Hepatocyte (in vitro differentiated cells): ENCODE measurements around the gene HLF. TPM values are rescaled to one million over a fixed set of nuclear protein-coding genes. Genes with fewer than 3 reads are reported as not detected.

Source experiments
- DNase-seq: peaks from one replicate; pipeline ENCODE4 v3.0.0-alpha.2; 2016; ENCODE audit warnings: low spot score
- H2AFZ ChIP-seq: fragments of 200-600 bp; sonication (generic); 2 replicates; pipeline ENCODE4 v1.6.0; 2016; ENCODE audit warnings: antibody characterized with exemption, mild to moderate bottlenecking
- H3K27ac ChIP-seq: fragments of 200-600 bp; sonication (generic); 2 replicates; pipeline ENCODE4 v1.5.1; 2016; ENCODE audit warnings: mild to moderate bottlenecking
- H3K27me3 ChIP-seq: fragments of 200-600 bp; sonication (generic); 2 replicates; pipeline ENCODE4 v1.6.1; 2016
- H3K36me3 ChIP-seq: fragments of 200-600 bp; sonication (generic); replicated peaks from 2 replicates; pipeline ENCODE4 v1.5.1; 2016; ENCODE audit warnings: low read depth; ENCODE audit not compliant: insufficient read depth
- H3K4me1 ChIP-seq: fragments of 200-600 bp; sonication (generic); 2 replicates; pipeline ENCODE4 v1.5.1; 2016; ENCODE audit warnings: mild to moderate bottlenecking, moderate library complexity; ENCODE audit not compliant: insufficient read depth
- H3K4me2 ChIP-seq: fragments of 200-600 bp; sonication (generic); 2 replicates; pipeline ENCODE4 v1.6.0; 2016
- H3K4me3 ChIP-seq: fragments of 200-600 bp; sonication (generic); 2 replicates; pipeline ENCODE4 v1.5.1; 2016; ENCODE audit warnings: mild to moderate bottlenecking
- H3K79me2 ChIP-seq: fragments of 200-600 bp; sonication (generic); 2 replicates; pipeline ENCODE4 v1.6.0; 2017; ENCODE audit warnings: mild to moderate bottlenecking
- H3K9me2 ChIP-seq: fragments of 200-600 bp; sonication (generic); replicated peaks from 2 replicates; pipeline ENCODE4 v1.6.0; 2017; ENCODE audit warnings: mild to moderate bottlenecking; ENCODE audit not compliant: insufficient read depth
- H3K9me3 ChIP-seq: fragments of 200-600 bp; sonication (generic); 2 replicates; pipeline ENCODE4 v1.5.1; 2016; ENCODE audit warnings: low read depth, mild to moderate bottlenecking
- H4K20me1 ChIP-seq: fragments of 200-600 bp; sonication (generic); 2 replicates; pipeline ENCODE4 v1.6.0; 2016; ENCODE audit warnings: mild to moderate bottlenecking; ENCODE audit not compliant: insufficient read depth, poor library complexity, severe bottlenecking
- CTCF ChIP-seq: fragments of 200-600 bp; sonication (generic); IDR thresholded peaks from 2 replicates; pipeline ENCODE4 v1.5.1; 2016; ENCODE audit warnings: antibody characterized with exemption, mild to moderate bottlenecking; ENCODE audit not compliant: poor library complexity
- EZH2 ChIP-seq: fragments of 200-600 bp; sonication (generic); IDR thresholded peaks from 2 replicates; pipeline ENCODE4 v1.6.1; 2016; ENCODE audit warnings: antibody characterized with exemption, mild to moderate bottlenecking, borderline replicate concordance
- EZH2phosphoT487 ChIP-seq: fragments of 200-600 bp; sonication (generic); IDR thresholded peaks from one replicate; pipeline ENCODE4 v1.6.1; 2018; ENCODE audit warnings: antibody characterized with exemption, mild to moderate bottlenecking, low read depth, moderate library complexity; ENCODE audit not compliant: unreplicated experiment, severe bottlenecking
- WGBS: methylation state at CpG from one replicate; pipeline ENCODE4 v1.1.6; 2016; ENCODE audit warnings: low lambda C conversion rate; ENCODE audit errors: missing lambda C conversion rate; 5-methylcytosine and 5-hydroxymethylcytosine counted together
- polyA plus RNA-seq: library from polyadenylated mRNA; unstranded; fragments of >200 nt; fragmentation: Nextera tagmentation; extraction: Ambion mirVana; gene quantifications from 2 replicates; pipeline ENCODE4 v1.2.1, GENCODE V29; 2016
- total RNA-seq: library from RNA; depleted of rRNA; stranded (reverse); fragments of >200 nt; gene quantifications from 2 replicates; pipeline ENCODE4 v1.2.3, GENCODE V29; 2014

HLF gene
- total and polyA plus RNA-seq, 2 experiments from 2014 or later, result 0.48 to 0.60 TPM

- Histone ChIP-seq H3K9me2 (no peaks in the 10 kb centered on the region), H2AFZ (no peak overlapping the region), H4K20me1 (no peaks in the 10 kb centered on the region), H3K27ac (no peak overlapping the region), H3K4me2 (no peak overlapping the region), H3K27me3 (peaks cover 4% of the 10 kb centered on the region), H3K9me3 (no peaks in the 10 kb centered on the region), H3K79me2 (no peaks in the 10 kb centered on the region), H3K4me3 (no peak overlapping the region), H3K36me3 (no peaks in the 10 kb centered on the region), H3K4me1 (no peaks in the 10 kb centered on the region)
- WGBS, result 87% methylated on average over 3 of the region's 3 CpGs
- TF ChIP-seq EZH2phosphoT487, result no peak
- TF ChIP-seq EZH2, result no peak
- TF ChIP-seq CTCF, result no peak
- DNase-seq, result no peak
Measured at GRCh38 chr17:55340176-55340575, 75.4 kb downstream of the HLF start.

- Histone ChIP-seq H3K79me2 (no peaks in the 10 kb centered on the region), H3K9me2 (no peaks in the 10 kb centered on the region), H3K27me3 (peaks cover 4% of the 10 kb centered on the region), H3K4me3 (no peak overlapping the region), H3K27ac (no peak overlapping the region), H3K9me3 (no peaks in the 10 kb centered on the region), H2AFZ (no peak overlapping the region), H3K4me2 (no peak overlapping the region), H3K4me1 (no peaks in the 10 kb centered on the region), H3K36me3 (no peaks in the 10 kb centered on the region), H4K20me1 (no peaks in the 10 kb centered on the region)
- no peak for DNase-seq
- WGBS, result 96% methylated on average over 3 of the region's 3 CpGs
- TF ChIP-seq EZH2, result no peak
- TF ChIP-seq CTCF, result no peak
- TF ChIP-seq EZH2phosphoT487, result no peak
Measured at GRCh38 chr17:55340686-55341085, 75.9 kb downstream of the HLF start.

DNA sequence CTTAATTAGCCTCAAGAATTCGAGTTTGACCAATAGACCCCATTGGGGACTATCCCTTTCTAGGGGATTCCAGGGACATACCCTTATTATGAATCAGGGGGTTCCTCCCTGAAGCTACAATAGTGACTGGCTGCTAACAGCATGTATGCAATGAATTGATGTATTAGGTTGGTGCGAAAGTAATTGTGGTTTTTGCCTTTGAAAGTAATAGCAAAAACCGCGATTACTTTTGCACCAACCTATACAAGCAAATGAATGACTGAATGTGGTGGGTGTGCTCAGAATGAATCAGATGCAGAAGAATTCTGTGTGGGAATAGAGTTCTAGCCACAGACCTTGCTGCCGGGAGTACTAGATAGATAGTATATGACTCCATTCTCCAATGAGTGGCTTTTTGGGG lies 76.7 kb downstream of the HLF start:
- H3K9me2 ChIP-seq, result no peaks in the 10 kb centered on the region
- TF ChIP-seq CTCF, result no peak
- no peak for TF ChIP-seq EZH2phosphoT487
- no peak for TF ChIP-seq EZH2
- peaks cover 4% of the 10 kb centered on the region for H3K27me3 ChIP-seq
- WGBS, result 89% methylated on average over 5 of the region's 5 CpGs
- H3K9me3 ChIP-seq, result no peaks in the 10 kb centered on the region
- no peaks in the 10 kb centered on the region for H3K4me1 ChIP-seq
- H3K27ac ChIP-seq, result no peak overlapping the region
- H3K4me3 ChIP-seq, result no peak overlapping the region
- no peaks in the 10 kb centered on the region for H3K36me3 ChIP-seq
- no peaks in the 10 kb centered on the region for H4K20me1 ChIP-seq
- H2AFZ ChIP-seq, result no peak overlapping the region
- H3K4me2 ChIP-seq, result no peak overlapping the region
- H3K79me2 ChIP-seq, result no peaks in the 10 kb centered on the region
- no peak for DNase-seq
